NCI-H524 (cell line): ENCODE measurements around the gene CACUL1.
"Not testable (repeated sequence)": the region's sequence is repeated elsewhere in the genome, so short reads cannot be mapped to it uniquely, and the experiment has no call there.

Source experiments
- DNase-seq, 2 experiments: peaks; one replicate each; lab custom pipeline; 2025; lab: John Stamatoyannopoulos, UW

CACUL1 gene

GRCh38 chr10:118768041-118768919, 13.5 kb upstream of the CACUL1 start:
- no peak for DNase-seq

DNA sequence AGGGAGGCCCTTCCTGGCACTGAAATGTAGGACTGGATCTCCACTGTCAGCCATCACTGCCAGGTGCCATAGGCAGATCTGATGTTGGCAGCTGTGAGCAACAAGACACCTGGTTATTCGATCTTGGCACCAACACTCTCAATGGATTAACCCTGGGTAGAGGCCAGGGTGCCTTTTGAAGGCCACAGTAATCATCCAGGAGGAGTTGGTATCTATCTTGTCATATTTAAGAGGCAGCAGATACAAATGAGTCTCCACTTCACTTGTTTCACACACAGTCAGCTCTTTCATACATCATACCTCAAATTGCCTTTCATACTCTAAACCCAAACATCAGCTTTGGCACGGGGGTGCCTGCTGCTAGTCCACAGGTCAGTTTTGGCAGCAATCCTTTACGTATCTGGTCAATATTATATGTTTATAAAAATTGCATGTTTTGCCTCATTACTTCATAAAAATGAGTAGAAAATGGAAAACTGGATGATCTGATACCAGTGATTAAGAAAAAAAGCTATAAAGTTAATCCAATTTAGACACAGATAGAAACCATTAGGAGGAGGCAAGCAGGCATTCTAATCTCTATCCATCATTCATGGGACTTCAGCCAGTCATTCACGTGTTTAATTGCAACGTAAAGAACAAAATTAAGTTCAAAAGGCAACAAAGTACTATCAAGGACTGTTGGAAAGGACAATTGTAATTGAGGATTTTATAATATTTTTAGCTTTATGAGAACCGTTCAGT, 12.7 kb upstream of the CACUL1 start:
- DNase-seq = no peak

GRCh38 chr10:118764195-118764594, 9.4 kb upstream of the CACUL1 start:
- no peak for DNase-seq

DNA sequence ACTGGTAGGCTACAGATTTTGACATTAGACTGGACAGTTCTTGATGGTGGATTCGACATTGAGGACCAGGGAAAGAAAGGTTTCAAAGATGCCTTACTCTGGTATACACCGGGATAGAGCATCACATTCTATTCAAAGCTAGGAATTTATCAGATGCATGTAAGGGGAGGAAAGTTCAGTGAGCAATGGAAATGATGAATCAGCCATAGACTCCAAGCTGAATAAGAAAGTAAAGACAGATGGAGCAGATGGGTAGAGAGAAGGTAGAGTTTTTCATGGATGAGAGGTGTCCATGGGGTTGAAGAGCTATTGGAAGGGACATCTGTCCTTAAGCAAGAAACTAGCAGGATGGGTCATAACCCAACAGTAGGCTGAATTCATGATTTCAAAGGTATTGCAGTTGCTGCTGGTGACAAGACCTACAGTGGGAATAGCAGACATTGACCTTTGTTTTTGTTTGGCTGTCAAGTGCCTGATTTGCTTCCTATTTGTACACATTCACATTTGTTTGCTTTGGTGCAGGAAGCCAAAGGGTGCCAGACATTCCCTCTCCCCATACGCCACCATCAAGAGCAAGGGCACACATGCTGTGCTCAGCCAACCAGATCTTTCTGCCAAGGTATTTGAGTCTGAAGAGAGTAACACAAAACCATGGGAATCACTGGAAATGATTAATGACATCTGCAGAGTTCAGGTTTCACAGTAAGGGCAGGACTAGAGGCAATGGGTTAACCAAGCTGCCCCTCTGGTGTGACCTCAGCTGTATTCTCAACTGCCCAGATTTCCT, 8.6 kb upstream of the CACUL1 start:
- DNase-seq = peak; percentile 31 to 73

DNA sequence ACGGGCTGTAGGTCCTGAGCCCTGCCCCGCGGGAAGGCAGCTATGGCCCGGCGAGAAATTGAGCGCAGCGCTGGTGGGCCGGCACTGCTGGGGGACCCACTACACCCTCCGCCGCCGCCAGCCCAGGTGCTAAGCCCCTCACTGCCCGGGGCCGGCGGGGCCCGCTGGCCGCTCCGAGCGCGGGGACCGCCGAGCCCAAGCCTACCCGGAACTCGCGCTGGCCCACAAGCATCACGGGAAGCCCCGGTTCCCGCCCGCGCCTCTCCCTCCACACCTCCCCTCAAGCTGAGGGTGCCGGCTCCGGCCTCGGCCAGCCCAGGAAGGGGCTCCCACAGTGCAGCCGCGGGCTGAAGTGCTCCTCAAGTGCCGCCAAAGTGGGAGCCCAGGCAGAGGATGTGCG, 5.5 kb upstream of the CACUL1 start:
- no peak for DNase-seq

DNA sequence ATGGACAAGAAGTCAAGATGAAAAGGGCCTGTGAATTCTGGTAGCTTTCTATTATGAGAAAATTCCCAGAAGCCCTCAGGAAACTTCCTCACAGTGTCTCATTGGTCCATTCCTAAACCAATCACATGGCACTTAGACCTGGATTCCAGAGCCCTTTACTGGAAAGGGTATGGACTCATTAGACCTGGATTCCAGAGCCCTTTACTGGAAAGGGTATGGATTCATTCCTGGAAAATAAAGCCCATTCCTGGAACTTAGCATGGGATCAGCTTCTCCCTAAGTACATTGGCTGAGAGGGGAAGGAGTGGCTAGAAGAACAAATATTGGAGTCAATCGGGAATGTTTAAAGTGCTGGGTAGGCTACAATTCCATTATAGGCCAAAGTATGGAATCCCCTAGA, 3.7 kb upstream of the CACUL1 start:
- DNase-seq = no peak

DNA sequence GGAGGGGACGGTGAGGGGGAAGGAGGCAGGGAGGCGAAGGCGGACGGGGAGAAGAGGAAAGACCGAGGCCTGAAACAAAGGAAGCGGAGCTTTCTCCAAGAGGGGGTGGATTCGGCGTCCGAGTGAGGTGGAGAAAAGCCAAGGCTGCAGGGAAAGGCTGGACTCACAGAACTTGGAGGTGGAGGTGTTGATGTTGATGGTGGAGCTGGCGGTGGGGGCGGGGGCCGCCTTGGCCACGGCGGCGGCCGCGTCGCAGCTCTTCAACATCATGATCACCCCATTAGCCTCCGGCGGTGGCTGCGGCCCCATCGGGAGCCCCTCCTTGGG, 578 bp downstream of the CACUL1 start:
- no peak for DNase-seq

- DNase-seq = no peak
Observed at GRCh38 chr10:118753331-118754228, 1.2 kb downstream of the CACUL1 start.

DNA sequence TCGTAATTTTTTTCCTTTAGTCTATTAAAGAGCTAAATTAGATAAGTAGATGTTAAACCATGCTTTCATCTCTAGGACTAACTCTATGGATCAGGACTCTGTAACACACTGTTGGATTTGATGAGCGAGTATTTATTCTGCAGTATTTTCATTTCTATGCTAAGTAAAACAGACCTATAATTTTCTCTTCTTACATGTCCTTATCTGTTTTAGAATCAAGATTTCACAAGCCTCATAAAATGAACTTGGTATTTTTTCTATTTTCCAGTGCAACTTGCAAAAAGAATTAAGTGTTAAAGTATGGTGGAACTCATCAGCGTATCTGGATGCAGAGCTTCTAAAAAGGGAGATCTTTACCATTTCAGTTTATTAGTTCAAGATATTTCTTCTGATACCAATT, 2.4 kb downstream of the CACUL1 start:
- DNase-seq = no peak

DNA sequence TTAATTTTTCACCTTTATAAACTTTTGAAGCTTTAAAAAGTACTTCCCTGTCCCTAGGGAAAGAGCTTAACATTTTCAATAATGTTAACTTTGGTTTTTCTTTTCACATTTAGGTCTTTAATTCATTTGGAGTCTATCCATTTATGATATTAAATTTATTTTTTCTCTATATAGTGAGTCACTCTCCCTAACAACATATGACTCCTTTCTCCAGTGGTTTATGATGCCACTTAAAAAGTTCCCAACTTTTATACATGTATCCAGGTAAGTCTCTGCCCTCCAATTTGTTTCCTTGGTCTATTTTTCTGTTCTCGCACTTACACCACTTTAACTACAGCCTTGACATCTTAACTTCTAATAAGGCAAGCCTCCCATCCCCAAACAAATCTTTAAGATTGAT, 3.5 kb downstream of the CACUL1 start:
- DNase-seq = no peak

DNA sequence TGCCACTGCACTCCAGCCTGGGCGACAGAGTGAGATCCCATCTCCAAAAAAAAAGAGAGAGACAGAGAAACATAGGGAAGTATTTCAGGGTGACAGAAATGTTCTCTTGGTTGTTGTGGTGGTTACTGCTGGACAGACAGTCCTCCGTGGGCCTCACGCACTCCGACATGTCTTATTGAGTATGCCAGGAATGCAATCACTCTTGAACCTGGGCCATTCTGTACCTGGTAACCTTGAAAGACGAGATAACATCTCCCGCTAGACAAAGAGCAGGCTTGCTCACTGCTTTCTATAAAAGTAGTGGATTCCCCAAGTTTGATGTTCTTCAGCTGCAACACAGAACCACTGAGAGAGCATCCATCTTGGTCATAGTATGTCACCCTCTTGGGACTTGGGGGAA, 6.7 kb downstream of the CACUL1 start:
- DNase-seq = no peak

DNA sequence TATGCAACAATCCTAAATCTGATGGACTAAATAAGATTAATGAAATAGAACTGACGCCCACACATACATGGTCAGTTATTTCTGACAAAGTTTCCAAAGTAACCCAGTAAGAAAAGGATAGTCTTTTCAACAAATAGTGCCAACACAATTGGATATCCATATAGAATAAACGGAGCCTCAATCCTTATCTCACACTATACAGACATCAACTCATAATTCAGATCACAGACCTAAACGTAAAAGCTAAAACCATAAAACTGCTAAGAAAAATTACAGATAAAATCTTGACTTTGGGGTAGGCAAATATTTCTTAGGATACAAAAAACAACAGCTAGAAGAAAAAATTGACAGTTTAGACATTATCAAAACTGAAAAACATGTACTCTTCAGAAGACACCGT, 8.5 kb downstream of the CACUL1 start:
- no peak for DNase-seq

DNA sequence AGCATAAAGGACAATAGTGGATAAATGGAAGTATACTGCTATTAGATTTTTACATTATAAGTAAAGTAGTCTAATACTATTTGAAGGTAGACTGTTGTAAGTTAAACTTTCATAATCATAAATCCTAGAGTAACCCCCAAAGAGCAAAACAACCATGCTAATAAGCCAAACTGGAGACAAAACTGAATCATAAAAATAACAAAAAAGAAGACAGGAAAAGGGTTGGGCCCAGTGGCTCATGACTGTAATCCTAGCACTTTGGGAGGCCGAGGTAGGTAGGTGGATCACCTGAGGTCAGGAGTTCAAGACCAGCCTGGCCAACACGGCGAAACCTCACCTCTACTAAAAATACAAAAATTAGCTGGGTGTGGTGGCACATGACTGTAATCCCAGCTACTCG, 9.7 kb downstream of the CACUL1 start:
- DNase-seq = no peak

DNA sequence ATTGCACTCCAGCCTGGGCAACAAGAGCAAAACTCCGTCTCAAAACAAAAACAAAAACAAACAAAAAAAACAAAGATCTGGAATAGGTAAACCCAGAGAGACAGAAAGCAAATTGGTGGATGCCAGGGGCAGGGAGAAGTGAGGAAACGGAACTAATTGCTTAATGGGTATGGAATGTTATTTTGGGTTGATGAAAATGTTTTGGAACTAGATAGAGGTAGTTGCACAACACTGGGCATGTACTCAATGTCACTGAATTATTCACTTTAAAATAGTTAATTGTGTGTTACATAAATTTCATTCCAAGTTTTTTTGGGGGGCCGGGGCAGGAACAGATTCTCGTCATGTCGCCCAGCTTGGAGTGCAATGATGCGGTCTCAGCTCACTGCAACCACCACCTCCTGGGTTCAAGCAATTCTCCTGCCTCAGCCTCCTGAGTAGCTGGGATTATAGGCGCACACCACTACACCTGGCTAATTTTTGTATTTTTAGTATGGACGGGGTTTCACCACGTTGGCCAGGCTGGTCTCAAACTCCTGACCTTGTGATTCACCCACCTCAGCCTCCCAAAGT, 10.3 kb downstream of the CACUL1 start:
- not testable (repeated sequence) for DNase-seq

- no peak for DNase-seq
Observed at GRCh38 chr10:118742782-118743181, 12.0 kb downstream of the CACUL1 start.

GRCh38 chr10:118742032-118742431, 12.7 kb downstream of the CACUL1 start:
- no peak for DNase-seq

- DNase-seq = no peak
Observed at GRCh38 chr10:118738406-118738805, 16.4 kb downstream of the CACUL1 start.

GRCh38 chr10:118737603-118738302, 17.0 kb downstream of the CACUL1 start:
- DNase-seq = no peak

DNA sequence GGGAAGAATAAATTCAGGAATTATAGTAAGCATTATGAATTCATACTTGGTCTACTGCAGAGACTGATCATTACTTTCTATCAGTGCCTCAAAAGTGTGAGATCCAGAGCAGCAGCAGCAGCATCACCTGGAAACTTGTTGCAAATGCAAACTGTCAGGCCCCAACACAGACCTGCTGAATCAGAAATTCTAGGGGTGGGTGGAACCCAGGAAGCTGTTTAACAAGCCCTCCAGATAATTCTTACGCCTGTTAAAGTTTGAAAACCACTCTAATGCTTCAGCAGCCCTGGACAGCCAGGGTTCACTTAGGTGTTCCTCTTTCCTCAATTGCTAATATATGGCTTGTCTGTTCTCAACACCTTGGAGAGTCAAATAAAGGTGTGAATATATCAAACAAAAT, 19.5 kb downstream of the CACUL1 start:
- DNase-seq = no peak

- no peak for DNase-seq
Observed at GRCh38 chr10:118734475-118734874, 20.3 kb downstream of the CACUL1 start.
